A549 (cell line): ENCODE measurements around the gene KCNA2. TPM values are rescaled to one million over a fixed set of nuclear protein-coding genes. Genes with fewer than 3 reads are reported as not detected.

Experiments
- ATAC-seq, 2 experiments: fragments of 200-7000 bp in 1 of 2; fragments of >200 bp in 1 of 2; cut with Nextera tagmentation in 1 of 2; cut with Tn5 transposase in 1 of 2; 3 replicates each; pipeline versions ENCODE4 v1.8.0 to v1.9.1; 2018 to 2020; ENCODE audit warnings: mild to moderate bottlenecking in 1 of 2, moderate library complexity in 1 of 2
- CTCF ChIA-PET: fragments of 300-600 bp; sonication (Branson Sonifier 250); formaldehyde crosslinking; extraction: SDS; loops from one replicate; lab custom pipeline; 2021; ENCODE audit warnings: antibody characterized with exemption, inconsistent platforms; lab: Yijun Ruan, JAX
- POLR2A ChIA-PET: fragments of 350-600 bp; formaldehyde crosslinking; extraction: SDS; loops from one replicate; lab custom pipeline; 2021; ENCODE audit warnings: antibody characterized with exemption, inconsistent platforms; lab: Yijun Ruan, JAX
- DNase-seq, 2 experiments: peaks; one replicate each; pipeline versions ENCODE4 v3.0.0 to v3.0.0-alpha.2; 2011 to 2016; ENCODE audit warnings: low read depth in 1 of 2, low spot score in 1 of 2
- FAIRE-seq: peaks from 2 replicates; lab custom pipeline; 2011; peaks lifted over from hg19 to GRCh38; lab: Jason Lieb, UNC
- H3K27ac ChIP-seq, 2 experiments: fragments of >200 bp; sonication (Bioruptor Twin); formaldehyde crosslinking; 3 replicates each; pipeline ENCODE4 v1.5.1; 2016 to 2017
- H3K4me1 ChIP-seq: fragments of >200 bp; sonication (Bioruptor Twin); formaldehyde crosslinking; 3 replicates; pipeline ENCODE4 v1.6.1; 2016
- H3K4me2 ChIP-seq: fragments of >200 bp; sonication (Bioruptor Twin); formaldehyde crosslinking; 3 replicates; pipeline ENCODE4 v1.6.1; 2016
- H3K4me3 ChIP-seq: fragments of >200 bp; sonication (Bioruptor Twin); formaldehyde crosslinking; 3 replicates; pipeline ENCODE4 v1.5.1; 2016
- H3K9me3 ChIP-seq: fragments of >200 bp; sonication (Bioruptor Twin); formaldehyde crosslinking; 3 replicates; pipeline ENCODE4 v1.6.1; 2016
- ATOH8 ChIP-seq: fragments of 250-450 bp; sonication (Bioruptor Pico); IDR thresholded peaks from 2 replicates; pipeline ENCODE4 v1.5.0; 2020; ENCODE audit warnings: low read depth, mild to moderate bottlenecking, moderate library complexity
- BCL3 ChIP-seq: fragments of >200 bp; sonication (Bioruptor Twin); formaldehyde crosslinking; IDR thresholded peaks from 3 replicates; pipeline ENCODE4 v1.6.1; 2016
- CEBPB ChIP-seq, 2 experiments: fragments of >200 bp in 1 of 2; sonication (Bioruptor Twin) in 1 of 2; formaldehyde crosslinking in 1 of 2; IDR thresholded peaks; 2 replicates each; pipeline ENCODE4 v1.6.1; 2012 to 2016
- CHD2 ChIP-seq: fragments of 150-350 bp; IDR thresholded peaks from 2 replicates; pipeline ENCODE4 v1.6.1; 2014; ENCODE audit warnings: low read length; ENCODE audit not compliant: partially characterized antibody
- E2F6 ChIP-seq: IDR thresholded peaks from 2 replicates; pipeline ENCODE4 v1.6.1; 2012; ENCODE audit warnings: low read depth, borderline replicate concordance
- EHMT2 ChIP-seq: fragments of 200-600 bp; sonication (generic); IDR thresholded peaks from 2 replicates; pipeline ENCODE4 v1.6.1; 2016; ENCODE audit warnings: antibody characterized with exemption, low read depth, mild to moderate bottlenecking, moderate library complexity
- ELK1 ChIP-seq: fragments of 150-350 bp; IDR thresholded peaks from 2 replicates; pipeline ENCODE4 v1.6.1; 2014; ENCODE audit warnings: low read depth, mild to moderate bottlenecking, low read length
- EP300 ChIP-seq, 2 experiments: fragments of >200 bp; sonication (Bioruptor Twin); formaldehyde crosslinking; IDR thresholded peaks; 2 replicates in 1 of 2; 3 replicates in 1 of 2; pipeline ENCODE4 v1.6.1; 2016 to 2017
- FOSL2 ChIP-seq, 2 experiments: fragments of 450-650 bp in 1 of 2; fragments of >200 bp in 1 of 2; sonication (Bioruptor Twin) in 1 of 2; formaldehyde crosslinking; IDR thresholded peaks; 2 replicates each; pipeline versions ENCODE4 v1.5.0 to v1.6.1; 2016 to 2020; ENCODE audit warnings: mild to moderate bottlenecking in 1 of 2, moderate library complexity in 1 of 2
- GATA3 ChIP-seq: IDR thresholded peaks from 2 replicates; pipeline ENCODE4 v1.6.1; 2012; ENCODE audit warnings: borderline replicate concordance
- HDAC2 ChIP-seq: fragments of 200-600 bp; sonication (generic); IDR thresholded peaks from 2 replicates; pipeline ENCODE4 v1.6.1; 2016
- HES2 ChIP-seq: fragments of >200 bp; sonication (Bioruptor Twin); formaldehyde crosslinking; IDR thresholded peaks from 2 replicates; pipeline ENCODE4 v1.6.1; 2016
- HMGXB4 ChIP-seq: fragments of 250-450 bp; sonication (Bioruptor Pico); IDR thresholded peaks from 2 replicates; pipeline ENCODE4 v1.5.0; 2021; ENCODE audit warnings: mild to moderate bottlenecking, moderate library complexity, borderline replicate concordance
- HOXA7 ChIP-seq: fragments of 250-450 bp; sonication (Bioruptor Pico); IDR thresholded peaks from 2 replicates; pipeline ENCODE4 v1.5.0; 2020; ENCODE audit warnings: mild to moderate bottlenecking, moderate library complexity
- HOXB13 ChIP-seq: fragments of 250-450 bp; sonication (Bioruptor Pico); IDR thresholded peaks from 2 replicates; pipeline ENCODE4 v1.5.0; 2020; ENCODE audit warnings: low read depth, mild to moderate bottlenecking, moderate library complexity
- MAX ChIP-seq: IDR thresholded peaks from 2 replicates; pipeline ENCODE4 v1.6.1; 2012
- MAZ ChIP-seq: fragments of 150-350 bp; IDR thresholded peaks from 2 replicates; pipeline ENCODE4 v1.6.1; 2014; ENCODE audit warnings: antibody characterized with exemption, low read depth, low read length, borderline replicate concordance
- POLR2A ChIP-seq: IDR thresholded peaks from 2 replicates; pipeline ENCODE4 v1.6.1; 2012; ENCODE audit warnings: mild to moderate bottlenecking, low read length
- RAD21 ChIP-seq, 2 experiments: fragments of >200 bp in 1 of 2; sonication (Bioruptor Twin) in 1 of 2; formaldehyde crosslinking in 1 of 2; IDR thresholded peaks in 1 of 2; conservative IDR thresholded peaks in 1 of 2; 2 replicates in 1 of 2; 3 replicates in 1 of 2; pipeline ENCODE4 v1.6.1; 2012 to 2018; ENCODE audit warnings: inconsistent platforms in 1 of 2
- RARB ChIP-seq: fragments of 250-450 bp; sonication (Bioruptor Pico); IDR thresholded peaks from 2 replicates; pipeline ENCODE4 v1.8.0; 2021; ENCODE audit warnings: mild to moderate bottlenecking, moderate library complexity
- SMC3 ChIP-seq: fragments of >200 bp; sonication (Bioruptor Twin); formaldehyde crosslinking; IDR thresholded peaks from 3 replicates; pipeline ENCODE4 v1.6.1; 2018; ENCODE audit warnings: inconsistent platforms
- SREBF2 ChIP-seq: fragments of 450-650 bp; IDR thresholded peaks from 2 replicates; pipeline ENCODE4 v1.6.1; 2014; ENCODE audit warnings: mild to moderate bottlenecking, moderate library complexity
- TP53 ChIP-seq: fragments of 250-450 bp; sonication (Bioruptor Pico); IDR thresholded peaks from 2 replicates; pipeline ENCODE4 v1.5.0; 2021; ENCODE audit warnings: mild to moderate bottlenecking, moderate library complexity
- USF2 ChIP-seq: fragments of 450-650 bp; IDR thresholded peaks from 2 replicates; pipeline ENCODE4 v1.6.1; 2014; ENCODE audit warnings: antibody characterized with exemption
- ZC3H11A ChIP-seq: fragments of 450-650 bp; IDR thresholded peaks from 2 replicates; pipeline ENCODE4 v1.6.1; 2014; ENCODE audit warnings: antibody characterized with exemption, mild to moderate bottlenecking
- ZFP36 ChIP-seq: fragments of 450-650 bp; IDR thresholded peaks from 2 replicates; pipeline ENCODE4 v1.6.1; 2014; ENCODE audit warnings: borderline replicate concordance; ENCODE audit not compliant: partially characterized antibody
- WGBS: methylation state at CpG from one replicate; pipeline ENCODE4 v1.1.6; 2017; ENCODE audit errors: missing lambda C conversion rate; 5-methylcytosine and 5-hydroxymethylcytosine counted together
- polyA plus RNA-seq, 4 experiments: library from polyadenylated mRNA; depleted of rRNA in 3 of 4; stranded (reverse); fragments of >200 nt; fragmentation: RNase III in 1 of 4; extraction: RNeasy Plus Mini Kit Qiagen cat#74134 plus additional on column Dnase treatment in 1 of 4; gene quantifications; 2 replicates in 3 of 4; 3 replicates in 1 of 4; pipeline ENCODE4 v1.2.3, GENCODE V29; 2011 to 2017

KCNA2 gene
- polyA plus RNA-seq, 2 of the 4 experiments (the other 2 are of a cell fraction), result 0.04 to 0.05 TPM

GRCh38 chr1:110588991-110589390 is 17.2 kb downstream of the KCNA2 start:
- H3K9me3 ChIP-seq, result no peaks in the 10 kb centered on the region
- CTCF ChIA-PET, result interaction anchor here (0.8 kb wide), 1 partner anchor 27 kb away, joined by 3 read pairs; no protein-coding TSS in a partner anchor
- no peak overlapping the region for H3K27ac ChIP-seq
- H3K4me3 ChIP-seq, result no peak overlapping the region
- FAIRE-seq, result no peak
- ATAC-seq, result no peak
- H3K4me1 ChIP-seq, result no peaks in the 10 kb centered on the region
- WGBS, result 6% methylated on average over 3 of the region's 3 CpGs
- no peak overlapping the region for H3K4me2 ChIP-seq
- DNase-seq, result no peak
- POLR2A ChIA-PET, result no interaction called here
- no peak for TF ChIP-seq CHD2
- TF ChIP-seq HOXA7, result no peak
- TF ChIP-seq ELK1, result no peak

- FAIRE-seq, result no peak
- no peaks in the 10 kb centered on the region for H3K4me1 ChIP-seq
- no peak overlapping the region for H3K27ac ChIP-seq
- no peaks in the 10 kb centered on the region for H3K9me3 ChIP-seq
- TF ChIP-seq GATA3, result no peak
- TF ChIP-seq ZC3H11A, result no peak
- TF ChIP-seq BCL3, result no peak
- no peak for TF ChIP-seq SMC3
- TF ChIP-seq USF2, result no peak
- TF ChIP-seq ATOH8 (CRISPR knock-in tag), result no peak
- no peak for TF ChIP-seq ELK1
- TF ChIP-seq RAD21 (conservative IDR thresholded peaks at IDR 0.05 in 1 of 2, IDR thresholded peaks at IDR 0.05 in 1 of 2), result no peak
- TF ChIP-seq EP300 (IDR thresholded peaks at IDR 0.05), result no peak
- no peak for TF ChIP-seq RARB (CRISPR knock-in tag)
- TF ChIP-seq, all 56 proteins: peak for 0
- no peak for DNase-seq
- no peak overlapping the region for H3K4me2 ChIP-seq
- ATAC-seq, result no peak
- WGBS, result 0% methylated on average over 1 of the region's 1 CpG
- ChIA-PET POLR2A (no interaction called here), CTCF (interaction anchor here (0.8 to 1.4 kb wide), 2 partner anchors 28 to 65 kb away, joined by 3 to 4 read pairs; no protein-coding TSS in a partner anchor)
- no peak overlapping the region for H3K4me3 ChIP-seq
These were observed 17.7 kb downstream of the KCNA2 start for GRCh38 chr1:110588486-110588885.

GRCh38 chr1:110587906-110588305 is 18.3 kb downstream of the KCNA2 start:
- no peak for ATAC-seq
- CTCF ChIA-PET, result interaction anchor here (1.4 kb wide), 1 partner anchor 64 kb away, joined by 4 read pairs; no protein-coding TSS in a partner anchor
- no peak for FAIRE-seq

More at GRCh38 chr1:110587906-110588305, 18.3 kb downstream of the KCNA2 start:
- H3K4me1 ChIP-seq, result no peaks in the 10 kb centered on the region
- no peak for TF ChIP-seq ZFP36
- TF ChIP-seq HES2, result no peak
- no peak for TF ChIP-seq MAZ
- no peak for TF ChIP-seq MAX
- no peak for TF ChIP-seq SREBF2
- no peak for TF ChIP-seq POLR2A
- TF ChIP-seq TP53 (CRISPR knock-in tag), result no peak
- TF ChIP-seq HDAC2, result no peak
- no peak for TF ChIP-seq HOXB13 (CRISPR knock-in tag)
- no peak for TF ChIP-seq EP300 (IDR thresholded peaks at IDR 0.05)
- no peak for TF ChIP-seq EHMT2
- no peak for TF ChIP-seq CEBPB (IDR thresholded peaks at IDR 0.05)
- no peak for TF ChIP-seq E2F6
- no peak for TF ChIP-seq HMGXB4 (CRISPR knock-in tag)
- TF ChIP-seq FOSL2 (IDR thresholded peaks at IDR 0.05), result no peak
- no peak for TF ChIP-seq FOSL2 (CRISPR knock-in tag; IDR thresholded peaks at IDR 0.05)
- TF ChIP-seq, all 56 proteins: peak for 0
- H3K4me2 ChIP-seq, result no peak overlapping the region
- no peaks in the 10 kb centered on the region for H3K9me3 ChIP-seq
- POLR2A ChIA-PET, result no interaction called here
- H3K27ac ChIP-seq, result no peak overlapping the region
- no peak for DNase-seq
- H3K4me3 ChIP-seq, result no peak overlapping the region
- WGBS, result 16% methylated on average over 4 of the region's 4 CpGs
